Dendritic cell treated with granulocyte-macrophage colony-stimulating factor and Interleukin-4, amounts not matched to agents 40 ng/mL and 50 ng/mL, for 4 days (primary cell): ENCODE data around the gene SPINDOC.
A peak's percentile ranks its signal among the peaks of the same experiment; 100 is the strongest.

ENCODE experiments used
- H3K27ac Mint-ChIP-seq: one replicate; pipeline ENCODE4 v1.8.0; 2022; ENCODE audit warnings: mild to moderate bottlenecking, mixed read lengths
- H3K27me3 Mint-ChIP-seq: one replicate; pipeline ENCODE4 v1.8.0; 2022; ENCODE audit warnings: mild to moderate bottlenecking, mixed read lengths
- H3K36me3 Mint-ChIP-seq: one replicate; pipeline ENCODE4 v1.8.0; 2022; ENCODE audit warnings: low read depth, mixed read lengths
- H3K4me1 Mint-ChIP-seq: one replicate; pipeline ENCODE4 v1.8.0; 2022; ENCODE audit warnings: low read depth, mixed read lengths
- H3K4me3 Mint-ChIP-seq: one replicate; pipeline ENCODE4 v1.8.0; 2022; ENCODE audit warnings: mild to moderate bottlenecking, moderate library complexity, mixed read lengths
- H3K9me3 Mint-ChIP-seq: one replicate; pipeline ENCODE4 v1.8.0; 2022; ENCODE audit warnings: mixed read lengths
- intact Hi-C: fragments of 100-400 bp; cut with micrococcal nuclease; formaldehyde crosslinking; loops from one replicate; pipeline ENCODE4 v1.15.0; 2022

Gene SPINDOC, protein sequence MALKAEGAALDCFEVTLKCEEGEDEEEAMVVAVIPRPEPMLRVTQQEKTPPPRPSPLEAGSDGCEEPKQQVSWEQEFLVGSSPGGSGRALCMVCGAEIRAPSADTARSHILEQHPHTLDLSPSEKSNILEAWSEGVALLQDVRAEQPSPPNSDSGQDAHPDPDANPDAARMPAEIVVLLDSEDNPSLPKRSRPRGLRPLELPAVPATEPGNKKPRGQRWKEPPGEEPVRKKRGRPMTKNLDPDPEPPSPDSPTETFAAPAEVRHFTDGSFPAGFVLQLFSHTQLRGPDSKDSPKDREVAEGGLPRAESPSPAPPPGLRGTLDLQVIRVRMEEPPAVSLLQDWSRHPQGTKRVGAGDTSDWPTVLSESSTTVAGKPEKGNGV

GRCh38 chr11:63813035-63813562, at the start of gene SPINDOC:
Gene SPINDOC (plus strand): TSS chr11:63813456. CDS start chr11:63813687, 231 bp downstream.
- peaks cover 28% of the 10 kb centered on the region for H3K36me3 Mint-ChIP-seq
- no peaks in the 10 kb centered on the region for H3K9me3 Mint-ChIP-seq
- intact Hi-C loops, result no loop called here
- peaks cover 34% of the 10 kb centered on the region for H3K4me1 Mint-ChIP-seq
- H3K27ac Mint-ChIP-seq, result peak within 1 kb of the TSS; percentile 66
- peak within 1 kb of the TSS; percentile 83 for H3K4me3 Mint-ChIP-seq
- H3K27me3 Mint-ChIP-seq, result peaks cover 20% of the 10 kb centered on the region

DNA sequence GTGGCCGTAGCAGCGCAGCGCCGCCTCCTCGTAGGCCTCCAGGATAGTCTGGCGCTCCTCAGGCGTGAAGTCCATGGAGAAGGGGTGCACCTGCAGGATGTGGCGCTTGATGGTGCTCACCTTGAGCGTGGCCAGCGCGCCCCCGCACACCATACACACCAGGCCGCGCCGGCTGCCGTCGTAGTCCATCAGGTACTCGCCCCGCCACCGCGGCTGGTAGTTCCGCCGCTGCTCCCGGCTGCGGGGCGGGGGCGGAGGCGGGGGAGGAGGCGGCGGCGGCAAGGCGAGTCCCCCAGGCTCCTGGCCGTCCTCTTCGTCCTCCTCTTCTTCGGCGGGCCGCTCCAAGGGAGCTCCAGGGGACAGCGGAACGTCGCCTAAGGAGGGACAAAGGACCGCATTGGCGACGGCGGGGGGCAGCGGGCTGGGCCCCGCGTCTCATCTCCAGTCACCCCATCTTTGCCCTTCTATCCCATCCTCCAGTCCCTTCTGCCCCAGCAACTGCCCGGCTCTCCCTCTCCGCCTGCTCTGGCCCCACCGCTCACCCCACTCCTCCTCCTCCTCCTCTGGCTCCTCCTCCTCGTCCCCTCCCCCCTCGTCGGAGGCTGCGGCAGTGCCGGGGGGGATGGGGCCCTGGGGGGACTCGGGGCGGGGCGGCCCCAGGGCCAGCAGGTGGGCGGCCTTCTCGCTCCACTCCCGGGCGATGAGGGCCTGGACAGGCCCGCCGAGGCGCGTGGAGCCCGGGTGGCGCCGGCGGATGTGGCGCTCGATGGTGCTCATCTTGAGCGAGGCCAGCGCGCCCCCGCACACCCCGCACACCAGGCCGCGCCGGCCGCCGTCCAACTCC, 49.5 kb upstream of the SPINDOC start:
- no peak overlapping the region for H3K27ac Mint-ChIP-seq
- H3K4me3 Mint-ChIP-seq, result no peak overlapping the region
- H3K27me3 Mint-ChIP-seq, result peaks cover 5% of the 10 kb centered on the region
- intact Hi-C loops, result loop anchor here (10.0 kb wide), 1 partner anchor 71 kb away; the partner anchor contains the start of gene MARK2
- H3K36me3 Mint-ChIP-seq, result peaks cover 27% of the 10 kb centered on the region
- peaks cover 20% of the 10 kb centered on the region for H3K4me1 Mint-ChIP-seq
- H3K9me3 Mint-ChIP-seq, result no peaks in the 10 kb centered on the region

- intact Hi-C loops, result loop anchor here (10.0 kb wide), 1 partner anchor 70 kb away; the partner anchor contains the start of gene MARK2
- Mint-ChIP-seq H3K27ac (no peak overlapping the region), H3K36me3 (peaks cover 21% of the 10 kb centered on the region), H3K4me1 (peaks cover 20% of the 10 kb centered on the region), H3K27me3 (peaks cover 6% of the 10 kb centered on the region), H3K4me3 (no peak overlapping the region), H3K9me3 (no peaks in the 10 kb centered on the region)
These were observed 48.9 kb upstream of the SPINDOC start for GRCh38 chr11:63764340-63764678.

- peaks cover 13% of the 10 kb centered on the region for H3K27me3 Mint-ChIP-seq
These were observed 48.3 kb upstream of the SPINDOC start for GRCh38 chr11:63764679-63765647.

DNA sequence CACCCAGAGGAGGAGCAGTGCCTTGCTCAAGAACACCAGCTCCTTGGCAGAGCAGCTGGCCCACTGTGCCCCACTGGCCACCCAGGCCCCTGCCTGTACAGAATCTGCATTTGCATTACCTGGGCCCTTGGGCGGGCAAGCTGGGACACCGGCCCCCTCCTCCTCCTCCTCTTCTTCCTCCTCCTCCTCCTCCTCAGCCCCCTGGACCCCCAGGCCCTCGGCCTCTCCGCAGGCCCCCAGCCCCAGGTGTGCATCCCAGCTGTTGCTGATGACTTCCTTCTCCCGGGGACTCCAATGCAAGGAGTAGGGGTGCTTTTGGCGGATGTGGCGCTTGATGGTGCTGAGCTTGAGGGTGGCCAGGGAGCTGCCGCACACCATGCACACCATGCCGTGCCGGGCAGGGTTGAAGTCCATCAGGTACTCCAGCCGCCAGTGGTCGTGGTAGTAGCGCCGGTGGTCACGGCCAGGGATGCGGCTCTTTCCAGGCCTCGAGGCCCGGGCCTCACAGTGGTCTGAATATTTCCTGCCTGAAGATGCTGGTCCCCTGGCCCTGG, 47.5 kb upstream of the SPINDOC start:
- H3K27ac Mint-ChIP-seq, result peak overlapping the region; percentile 43
- H3K4me3 Mint-ChIP-seq, result no peak overlapping the region
- H3K4me1 Mint-ChIP-seq, result peaks cover 27% of the 10 kb centered on the region
- peaks cover 19% of the 10 kb centered on the region for H3K27me3 Mint-ChIP-seq
- H3K36me3 Mint-ChIP-seq, result peaks cover 13% of the 10 kb centered on the region
- intact Hi-C loops, result loop anchor here (2.0 to 10.0 kb wide), 3 partner anchors 69 to 377 kb away; partner anchors contain the start of gene MARK2
- H3K9me3 Mint-ChIP-seq, result no peaks in the 10 kb centered on the region

More at GRCh38 chr11:63764679-63765647, 48.3 kb upstream of the SPINDOC start:
- intact Hi-C loops, result loop anchor here (5.0 to 10.0 kb wide), 2 partner anchors 70 to 377 kb away; partner anchors contain the start of gene MARK2
- peaks cover 17% of the 10 kb centered on the region for H3K36me3 Mint-ChIP-seq
- no peak overlapping the region for H3K4me3 Mint-ChIP-seq
- no peaks in the 10 kb centered on the region for H3K9me3 Mint-ChIP-seq
- H3K4me1 Mint-ChIP-seq, result peaks cover 23% of the 10 kb centered on the region
- peak overlapping the region; percentile 43 for H3K27ac Mint-ChIP-seq

DNA sequence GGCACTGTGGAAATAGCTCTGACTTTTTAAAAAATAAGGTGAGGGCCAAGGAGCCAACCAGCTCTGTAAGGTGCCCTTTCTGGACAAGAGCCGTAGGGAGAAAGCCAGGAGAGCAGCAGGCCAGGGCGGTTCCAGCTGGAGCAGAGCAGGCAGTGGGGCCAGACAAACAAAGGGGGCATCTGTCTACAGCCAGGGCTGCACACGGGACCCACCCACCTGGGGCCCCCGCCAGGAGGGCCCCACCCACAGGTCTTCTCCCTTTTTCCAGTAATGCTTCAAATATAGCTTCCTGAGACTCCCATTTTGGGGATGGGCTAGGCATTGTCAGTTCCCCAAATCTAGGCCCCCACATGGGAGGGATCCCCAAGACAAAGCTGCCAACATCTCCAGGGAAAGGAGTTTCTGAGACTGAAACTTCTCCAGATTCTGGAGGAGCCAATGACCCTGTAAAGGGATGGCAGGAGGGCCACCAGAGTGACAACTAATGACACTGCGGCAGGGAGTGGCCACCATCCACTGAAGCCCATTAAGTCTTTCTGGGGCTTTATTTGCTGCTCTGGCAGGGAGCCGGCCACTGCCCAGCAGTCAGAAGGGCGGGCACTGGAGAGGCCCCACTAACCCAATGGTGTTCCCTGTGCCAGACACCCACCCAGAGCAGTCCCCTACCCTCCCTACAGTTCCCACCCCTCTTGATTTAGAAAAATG, 46.6 kb upstream of the SPINDOC start:
- Mint-ChIP-seq H3K4me3 (no peak overlapping the region), H3K27me3 (peaks cover 25% of the 10 kb centered on the region), H3K36me3 (peaks cover 13% of the 10 kb centered on the region), H3K4me1 (peaks cover 33% of the 10 kb centered on the region), H3K27ac (no peak overlapping the region), H3K9me3 (no peaks in the 10 kb centered on the region)
- intact Hi-C loops, result loop anchor here (2.0 to 10.0 kb wide), 3 partner anchors 68 to 376 kb away; partner anchors contain the start of gene MARK2

- no peaks in the 10 kb centered on the region for H3K9me3 Mint-ChIP-seq
- H3K4me1 Mint-ChIP-seq, result peaks cover 34% of the 10 kb centered on the region
- peak overlapping the region; percentile 76 for H3K27ac Mint-ChIP-seq
- H3K4me3 Mint-ChIP-seq, result peak overlapping the region; percentile 93
- peaks cover 28% of the 10 kb centered on the region for H3K27me3 Mint-ChIP-seq
- intact Hi-C loops, result loop anchor here (2.0 to 10.0 kb wide), 3 partner anchors 68 to 375 kb away; partner anchors contain the start of gene MARK2
- H3K36me3 Mint-ChIP-seq, result peaks cover 13% of the 10 kb centered on the region
These were observed 46.0 kb upstream of the SPINDOC start for GRCh38 chr11:63767267-63767564.

DNA sequence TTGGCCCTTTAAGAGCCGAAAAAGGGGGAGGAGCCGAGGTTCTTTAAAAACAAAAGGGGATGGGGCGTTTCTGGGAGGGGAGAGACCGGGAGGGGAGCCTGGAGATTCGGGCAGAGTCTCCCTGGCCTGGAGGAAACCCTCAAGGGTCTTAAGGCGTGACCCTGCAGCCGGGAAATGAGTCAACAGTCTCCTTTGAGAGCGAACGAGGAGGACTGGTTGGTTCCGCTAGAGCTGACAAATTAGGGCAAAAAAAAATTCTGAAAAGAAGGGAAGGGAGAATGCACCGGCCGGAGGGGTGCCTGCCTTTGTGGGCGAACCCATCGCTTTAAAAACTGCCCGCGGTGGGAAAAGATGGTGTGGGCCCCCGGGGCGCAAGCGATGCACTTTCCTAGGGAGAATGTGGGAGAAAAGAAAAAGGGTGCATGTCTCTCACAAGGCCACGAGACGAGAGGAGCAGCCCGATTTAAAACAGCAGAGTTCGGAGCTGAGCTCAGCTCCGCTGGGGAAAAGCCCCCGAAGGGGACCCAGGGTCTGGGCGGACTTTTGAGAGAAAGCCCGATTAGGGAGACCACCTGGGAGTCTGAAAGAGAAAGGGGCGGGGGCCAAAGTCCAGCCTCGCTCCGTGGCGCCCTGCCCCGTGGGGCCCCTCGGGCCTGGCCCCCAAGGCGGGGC, 45.6 kb upstream of the SPINDOC start:
- Mint-ChIP-seq H3K4me1 (peaks cover 34% of the 10 kb centered on the region), H3K27me3 (peaks cover 32% of the 10 kb centered on the region), H3K36me3 (peaks cover 13% of the 10 kb centered on the region), H3K4me3 (peak overlapping the region; percentile 93), H3K9me3 (no peaks in the 10 kb centered on the region), H3K27ac (peak overlapping the region; percentile 76)
- intact Hi-C loops, result loop anchor here (2.0 to 10.0 kb wide), 3 partner anchors 67 to 375 kb away; partner anchors contain the start of gene MARK2

- Mint-ChIP-seq H3K36me3 (peaks cover 12% of the 10 kb centered on the region), H3K9me3 (no peaks in the 10 kb centered on the region), H3K4me1 (peaks cover 34% of the 10 kb centered on the region), H3K27me3 (peaks cover 39% of the 10 kb centered on the region), H3K27ac (peak within 1 kb of the TSS; percentile 76), H3K4me3 (peak within 1 kb of the TSS; percentile 93)
- intact Hi-C loops, result loop anchor here (5.0 to 10.0 kb wide), 2 partner anchors 66 to 374 kb away; partner anchors contain the start of gene MARK2
These were observed 44.8 kb upstream of the SPINDOC start, which contains the start of gene ZFTA for GRCh38 chr11:63768237-63769041. Gene ZFTA (minus strand): TSS chr11:63768775. CDS start chr11:63768622, 153 bp downstream.

DNA sequence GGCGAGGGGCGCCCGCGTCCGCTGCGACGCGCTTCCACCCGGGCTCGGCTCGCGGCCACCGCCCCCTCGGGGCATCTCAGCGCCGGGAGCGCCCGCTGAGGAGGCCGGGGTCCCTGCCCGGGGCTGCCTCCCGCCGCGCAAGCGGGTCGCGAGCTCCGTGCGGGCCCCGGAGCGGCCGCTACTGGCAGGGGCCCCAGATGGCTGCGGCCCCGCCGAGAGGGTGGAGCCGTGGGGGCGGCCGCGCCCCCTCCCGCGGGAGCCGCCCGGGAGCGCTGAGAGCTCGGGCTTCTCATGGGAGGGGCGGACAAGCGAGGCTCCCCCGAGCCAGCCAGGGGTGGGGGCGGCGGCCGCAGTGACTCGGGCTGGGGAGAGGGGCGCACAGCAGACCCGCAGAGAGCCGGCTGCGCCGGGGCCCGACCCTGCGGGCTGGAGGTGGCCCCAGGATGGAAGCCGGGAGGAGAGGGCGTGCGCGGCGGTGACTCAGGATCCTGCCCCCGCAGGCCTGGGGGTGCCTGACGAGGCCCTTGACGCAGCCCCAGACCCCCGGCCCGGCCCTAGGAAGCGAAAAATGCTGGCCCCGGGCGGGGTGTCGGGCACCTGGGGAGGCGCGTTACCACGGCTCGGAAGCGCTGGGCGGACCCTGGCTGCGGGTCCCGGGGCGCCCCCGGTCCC, 44.1 kb upstream of the SPINDOC start:
- Mint-ChIP-seq H3K4me1 (peaks cover 34% of the 10 kb centered on the region), H3K27ac (no peak overlapping the region), H3K36me3 (peaks cover 8% of the 10 kb centered on the region), H3K4me3 (peak overlapping the region; percentile 39), H3K27me3 (peaks cover 40% of the 10 kb centered on the region), H3K9me3 (no peaks in the 10 kb centered on the region)
- intact Hi-C loops, result loop anchor here (5.0 to 10.0 kb wide), 2 partner anchors 66 to 373 kb away; partner anchors contain the start of gene MARK2
